Large intestine (tissue), 3 donors: ENCODE results near the gene MAPK1. TPM values are rescaled to one million over a fixed set of nuclear protein-coding genes. Genes with fewer than 3 reads are reported as not detected.
A peak's percentile ranks its signal among the peaks of the same experiment; 100 is the strongest.
"Not testable (repeated sequence)": the region's sequence is repeated elsewhere in the genome, so short reads cannot be mapped to it uniquely, and the experiment has no call there.

ENCODE experiments used
- DNase-seq, 2 donors: peaks; one replicate each; pipeline versions ENCODE4 v3.0.0 to v3.0.0-alpha.2; 2013
- H3K27ac ChIP-seq: one replicate; pipeline ENCODE4 v1.5.1; 2013; ENCODE audit warnings: low read length
- H3K27me3 ChIP-seq: 2 replicates; pipeline ENCODE4 v1.6.1; 2013; ENCODE audit warnings: low read length; ENCODE audit not compliant: control insufficient read depth, insufficient read depth
- H3K36me3 ChIP-seq: 2 replicates; pipeline ENCODE4 v1.6.1; 2013; ENCODE audit warnings: low read length; ENCODE audit not compliant: control insufficient read depth, insufficient read depth
- H3K4me1 ChIP-seq: one replicate; pipeline ENCODE4 v1.6.1; 2013; ENCODE audit warnings: low read length; ENCODE audit not compliant: control insufficient read depth, insufficient read depth
- H3K4me3 ChIP-seq: one replicate; pipeline ENCODE4 v1.5.1; 2013; ENCODE audit warnings: low read length
- H3K9me3 ChIP-seq: one replicate; pipeline ENCODE4 v1.6.1; 2013; ENCODE audit warnings: mild to moderate bottlenecking, low read depth, low read length, moderate library complexity; ENCODE audit not compliant: control insufficient read depth
- WGBS: methylation state at CpG from one replicate; pipeline ENCODE4 v1.1.5; 2013; ENCODE audit warnings: low lambda C conversion rate; ENCODE audit not compliant: insufficient coverage; 5-methylcytosine and 5-hydroxymethylcytosine counted together
- polyA plus RNA-seq: library from polyadenylated mRNA; unstranded; fragments of 120-200 nt; gene quantifications from one replicate; pipeline ENCODE4 v1.2.1, GENCODE V29; 2013

The MAPK1 gene
- polyA plus RNA-seq, 1 donor, result 79.0 TPM

- Histone ChIP-seq H3K36me3 (no peaks in the 10 kb centered on the region), H3K4me1 (no peaks in the 10 kb centered on the region), H3K4me3 (no peak overlapping the region), H3K9me3 (peaks cover 4% of the 10 kb centered on the region), H3K27ac (no peak overlapping the region), H3K27me3 (no peaks in the 10 kb centered on the region)
- DNase-seq, result no peak
- WGBS, result no CpG with 5 or more reads among the region's 1 CpG
Observed at GRCh38 chr22:21849489-21849888, 18.0 kb downstream of the MAPK1 start.

- not testable (repeated sequence) for H3K4me3 ChIP-seq, H3K27ac ChIP-seq, H3K9me3 ChIP-seq, H3K4me1 ChIP-seq, H3K27me3 ChIP-seq, H3K36me3 ChIP-seq, DNase-seq
- no CpG with 5 or more reads among the region's 5 CpGs for WGBS
Observed at GRCh38 chr22:21848057-21848456, 19.4 kb downstream of the MAPK1 start.

GRCh38 chr22:21845558-21846453, 21.6 kb downstream of the MAPK1 start:
- Histone ChIP-seq H3K4me1 (no peaks in the 10 kb centered on the region), H3K27me3 (no peaks in the 10 kb centered on the region), H3K36me3 (no peaks in the 10 kb centered on the region), H3K27ac (no peak overlapping the region), H3K4me3 (no peak overlapping the region), H3K9me3 (peaks cover 4% of the 10 kb centered on the region)
- no peak for DNase-seq
- no CpG with 5 or more reads among the region's 1 CpG for WGBS

- H3K9me3 ChIP-seq, result peaks cover 4% of the 10 kb centered on the region
- no CpG with 5 or more reads among the region's 6 CpGs for WGBS
- H3K36me3 ChIP-seq, result no peaks in the 10 kb centered on the region
- no peak overlapping the region for H3K27ac ChIP-seq
- DNase-seq, result no peak
- H3K4me1 ChIP-seq, result no peaks in the 10 kb centered on the region
- H3K4me3 ChIP-seq, result no peak overlapping the region
- no peaks in the 10 kb centered on the region for H3K27me3 ChIP-seq
Observed at GRCh38 chr22:21842946-21843345, 24.5 kb downstream of the MAPK1 start.

- Histone ChIP-seq H3K36me3 (no peaks in the 10 kb centered on the region), H3K9me3 (no peaks in the 10 kb centered on the region), H3K27ac (no peak overlapping the region), H3K27me3 (no peaks in the 10 kb centered on the region), H3K4me3 (no peak overlapping the region), H3K4me1 (peaks cover 7% of the 10 kb centered on the region)
- no peak for DNase-seq
- WGBS, result no CpG with 5 or more reads among the region's 2 CpGs
Observed at GRCh38 chr22:21841422-21841821, 26.0 kb downstream of the MAPK1 start.

GRCh38 chr22:21840236-21840823, 27.1 kb downstream of the MAPK1 start:
- Histone ChIP-seq H3K27ac (no peak overlapping the region), H3K27me3 (no peaks in the 10 kb centered on the region), H3K4me3 (no peak overlapping the region), H3K36me3 (no peaks in the 10 kb centered on the region), H3K4me1 (peaks cover 7% of the 10 kb centered on the region), H3K9me3 (no peaks in the 10 kb centered on the region)
- 65% methylated on average over 2 of the region's 8 CpGs for WGBS
- no peak for DNase-seq

- no peak for DNase-seq
- no CpG with 5 or more reads among the region's 1 CpG for WGBS
Observed at GRCh38 chr22:21839765-21840140, 27.7 kb downstream of the MAPK1 start.

GRCh38 chr22:21839104-21839764, 28.2 kb downstream of the MAPK1 start:
- H3K4me3 ChIP-seq, H3K9me3 ChIP-seq, DNase-seq, H3K27me3 ChIP-seq, H3K36me3 ChIP-seq, H3K27ac ChIP-seq, H3K4me1 ChIP-seq: not testable (repeated sequence)
- WGBS, result no CpG with 5 or more reads among the region's 10 CpGs

More at GRCh38 chr22:21839765-21840140, 27.7 kb downstream of the MAPK1 start:
- Histone ChIP-seq H3K9me3 (no peaks in the 10 kb centered on the region), H3K4me1 (peaks cover 7% of the 10 kb centered on the region), H3K27me3 (no peaks in the 10 kb centered on the region), H3K27ac (no peak overlapping the region), H3K36me3 (no peaks in the 10 kb centered on the region), H3K4me3 (no peak overlapping the region)

GRCh38 chr22:21837248-21837979, 30.0 kb downstream of the MAPK1 start:
- Histone ChIP-seq H3K27me3 (no peaks in the 10 kb centered on the region), H3K27ac (peak overlapping the region; percentile 78), H3K36me3 (no peaks in the 10 kb centered on the region), H3K4me1 (peaks cover 7% of the 10 kb centered on the region), H3K9me3 (no peaks in the 10 kb centered on the region), H3K4me3 (no peak overlapping the region)
- WGBS, result 82% methylated on average over 1 of the region's 4 CpGs
- DNase-seq, result peak in 1 of 2 donors; percentile 45

GRCh38 chr22:21836486-21836885, 31.0 kb downstream of the MAPK1 start:
- not testable (repeated sequence) for H3K36me3 ChIP-seq, H3K4me3 ChIP-seq, DNase-seq, H3K9me3 ChIP-seq, H3K4me1 ChIP-seq, H3K27ac ChIP-seq, H3K27me3 ChIP-seq
- 80% methylated on average over 1 of the region's 15 CpGs for WGBS
